Activated CD4-positive, alpha-beta T cell treated with anti-CD3 and anti-CD28 coated beads, Interleukin-2, amount 10 ng/mL, durations not matched to agents 7 days and 5 days (primary cell): ENCODE data around the gene CELSR3. TPM values are rescaled to one million over a fixed set of nuclear protein-coding genes. Genes with fewer than 3 reads are reported as not detected.

ENCODE experiments used
- CTCF ChIA-PET: fragments of 350-600 bp; sonication (Branson Sonifier 250); formaldehyde crosslinking; loops from one replicate; lab custom pipeline; 2021; ENCODE audit warnings: antibody characterized with exemption; lab: Charles Lee
- POLR2A ChIA-PET: fragments of 350-600 bp; sonication (Branson Sonifier 250); formaldehyde crosslinking; loops from one replicate; lab custom pipeline; 2021; ENCODE audit warnings: antibody characterized with exemption; lab: Charles Lee
- DNase-seq: peaks from one replicate; pipeline ENCODE4 v3.0.0-alpha.2; 2020
- H3K27ac Mint-ChIP-seq: one replicate; pipeline ENCODE4 v1.8.0; 2021; ENCODE audit warnings: mild to moderate bottlenecking, moderate library complexity, mixed read lengths
- H3K27me3 Mint-ChIP-seq: one replicate; pipeline ENCODE4 v1.8.0; 2021; ENCODE audit warnings: mixed read lengths
- H3K36me3 Mint-ChIP-seq: one replicate; pipeline ENCODE4 v1.8.0; 2021; ENCODE audit warnings: low read depth, mixed read lengths
- H3K4me1 Mint-ChIP-seq: one replicate; pipeline ENCODE4 v1.8.0; 2021; ENCODE audit warnings: mixed read lengths
- H3K4me3 Mint-ChIP-seq: one replicate; pipeline ENCODE4 v1.8.0; 2021; ENCODE audit warnings: mild to moderate bottlenecking, moderate library complexity, mixed read lengths
- H3K9me3 Mint-ChIP-seq: one replicate; pipeline ENCODE4 v1.8.0; 2021; ENCODE audit warnings: mixed read lengths
- microRNA-seq: library from miRNA; unstranded; fragments of <30 nt; microRNA quantifications from one replicate; pipeline ENCODE4 v1.2.0, GENCODE V29; 2021; ENCODE audit warnings: borderline microRNAs expressed, borderline replicate concordance
- total RNA-seq, 2 experiments: library from RNA; stranded (reverse); gene quantifications; one replicate each; pipeline ENCODE4 v1.2.3, GENCODE V29; 2021

CELSR3 gene
- total RNA-seq, 2 experiments from 2014 or later = 7.9 to 8.6 TPM

- Mint-ChIP-seq H3K4me3 (no peak overlapping the region), H3K36me3 (no peaks in the 10 kb centered on the region), H3K9me3 (no peaks in the 10 kb centered on the region), H3K27me3 (peaks cover 22% of the 10 kb centered on the region), H3K27ac (no peak overlapping the region), H3K4me1 (no peaks in the 10 kb centered on the region)
- no peak for DNase-seq
- ChIA-PET POLR2A (no interaction called here), CTCF (no interaction called here)
Observed at GRCh38 chr3:48591886-48592518, 70.7 kb downstream of the CELSR3 start.

- CTCF ChIA-PET = no interaction called here
- DNase-seq = no peak
- H3K36me3 Mint-ChIP-seq = no peaks in the 10 kb centered on the region
- no peak overlapping the region for H3K4me3 Mint-ChIP-seq
- H3K4me1 Mint-ChIP-seq = no peaks in the 10 kb centered on the region
- POLR2A ChIA-PET = no interaction called here
- H3K27me3 Mint-ChIP-seq = peaks cover 22% of the 10 kb centered on the region
- H3K27ac Mint-ChIP-seq = no peak overlapping the region
- no peaks in the 10 kb centered on the region for H3K9me3 Mint-ChIP-seq
Observed at GRCh38 chr3:48591436-48591835, 71.2 kb downstream of the CELSR3 start.

GRCh38 chr3:48588230-48588629 is 74.5 kb downstream of the CELSR3 start:
- Mint-ChIP-seq H3K27ac (no peak overlapping the region), H3K4me3 (no peak overlapping the region), H3K27me3 (peaks cover 2% of the 10 kb centered on the region), H3K4me1 (no peaks in the 10 kb centered on the region), H3K9me3 (no peaks in the 10 kb centered on the region), H3K36me3 (no peaks in the 10 kb centered on the region)
- ChIA-PET CTCF (interaction anchor here (1.6 to 2.0 kb wide), 2 partner anchors 9 to 47 kb away, joined by 4 to 5 read pairs; partner anchors contain the start of gene SLC26A6), POLR2A (no interaction called here)
- DNase-seq = no peak

- H3K9me3 Mint-ChIP-seq = no peaks in the 10 kb centered on the region
- no peaks in the 10 kb centered on the region for H3K4me1 Mint-ChIP-seq
- CTCF ChIA-PET = interaction anchor here (1.6 to 2.0 kb wide), 2 partner anchors 10 to 48 kb away, joined by 4 to 5 read pairs; partner anchors contain the start of gene SLC26A6
- H3K27me3 Mint-ChIP-seq = peaks cover 2% of the 10 kb centered on the region
- DNase-seq = no peak
- H3K27ac Mint-ChIP-seq = no peak overlapping the region
- POLR2A ChIA-PET = no interaction called here
- H3K36me3 Mint-ChIP-seq = no peaks in the 10 kb centered on the region
- H3K4me3 Mint-ChIP-seq = no peak overlapping the region
Observed at GRCh38 chr3:48587686-48588085, 75.0 kb downstream of the CELSR3 start.

Small RNA genes within 50 kb of the gene (microRNA-seq; reads per million reads assigned to microRNA genes)
- not detected for gene MIR4793

Other genes starting within 250 kb of the CELSR3 start
- 1 to 10 TPM; 2.3 to 2.5 TPM for gene PLXNB1, start 232.8 kb downstream of the CELSR3 start, total RNA-seq
- gene CCDC51, start 222.8 kb downstream of the CELSR3 start, total RNA-seq = 10 to 100 TPM; 11.6 to 15.1 TPM
- 100 to 1,000 TPM; 285 to 290 TPM for gene TMA7, start 222.6 kb downstream of the CELSR3 start, total RNA-seq
- gene ATRIP, start 216.1 kb downstream of the CELSR3 start, total RNA-seq = 10 to 100 TPM; 17.4 to 19.4 TPM
- gene SHISA5, start 158.7 kb downstream of the CELSR3 start, total RNA-seq = 100 to 1,000 TPM; 266 to 271 TPM
- gene PFKFB4, start 106.1 kb downstream of the CELSR3 start, total RNA-seq = 10 to 100 TPM; 21.6 to 24.9 TPM
- gene UCN2, start 99.1 kb downstream of the CELSR3 start, total RNA-seq = not detected
- gene COL7A1, start 67.6 kb downstream of the CELSR3 start, total RNA-seq = 1 to 10 TPM in 1 of 2 experiments, under 1 TPM in 1; 0.52 to 1.3 TPM
- gene UQCRC1, start 53.2 kb downstream of the CELSR3 start, total RNA-seq = 100 to 1,000 TPM; 150 to 157 TPM
- gene TMEM89, start 41.1 kb downstream of the CELSR3 start, total RNA-seq = under 1 TPM; 0.32 to 0.33 TPM
- 10 to 100 TPM; 41.3 to 45.7 TPM for gene SLC26A6, start 27.4 kb downstream of the CELSR3 start, total RNA-seq
- 10 to 100 TPM; 41.5 to 42.6 TPM for gene NCKIPSD, start 23.0 kb upstream of the CELSR3 start, total RNA-seq
- gene IP6K2, start 54.3 kb upstream of the CELSR3 start, total RNA-seq = 10 to 100 TPM; 56.6 to 61.2 TPM
- 10 to 100 TPM; 26.4 to 27.2 TPM for gene PRKAR2A, start 185.0 kb upstream of the CELSR3 start, total RNA-seq
- 10 to 100 TPM; 35.2 to 40.6 TPM for gene SLC25A20, start 236.0 kb upstream of the CELSR3 start, total RNA-seq